ENCODE data around the gene ZNF426. TPM values are rescaled to one million over a fixed set of nuclear protein-coding genes. Genes with fewer than 3 reads are reported as not detected.

ZNF426 gene
- total and polyA plus RNA-seq, 2 of the 13 experiments (the other 11 are each of a cell fraction or from before 2014, with no cell fraction given) = 3.8 to 14.9 TPM

- TF ChIP-seq, protein P1, sequence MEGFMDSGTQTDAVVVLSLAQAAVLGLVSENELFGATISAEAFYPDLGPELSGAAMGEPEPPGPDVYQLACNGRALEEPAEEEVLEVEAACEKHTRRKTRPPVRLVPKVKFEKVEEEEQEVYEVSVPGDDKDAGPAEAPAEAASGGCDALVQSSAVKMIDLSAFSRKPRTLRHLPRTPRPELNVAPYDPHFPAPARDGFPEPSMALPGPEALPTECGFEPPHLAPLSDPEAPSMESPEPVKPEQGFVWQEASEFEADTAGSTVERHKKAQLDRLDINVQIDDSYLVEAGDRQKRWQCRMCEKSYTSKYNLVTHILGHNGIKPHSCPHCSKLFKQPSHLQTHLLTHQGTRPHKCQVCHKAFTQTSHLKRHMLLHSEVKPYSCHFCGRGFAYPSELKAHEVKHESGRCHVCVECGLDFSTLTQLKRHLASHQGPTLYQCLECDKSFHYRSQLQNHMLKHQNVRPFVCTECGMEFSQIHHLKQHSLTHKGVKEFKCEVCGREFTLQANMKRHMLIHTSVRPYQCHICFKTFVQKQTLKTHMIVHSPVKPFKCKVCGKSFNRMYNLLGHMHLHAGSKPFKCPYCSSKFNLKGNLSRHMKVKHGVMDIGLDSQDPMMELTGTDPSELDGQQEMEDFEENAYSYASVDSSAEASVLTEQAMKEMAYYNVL (CRISPR knock-in tag; IDR thresholded peaks at IDR 0.05; ENCODE audit: borderline replicate concordance) = no peak
- TF ChIP-seq TSC22D2 (CRISPR knock-in tag; IDR thresholded peaks at IDR 0.05; ENCODE audit: borderline replicate concordance) (no peak), KAT7 (CRISPR knock-in tag; IDR thresholded peaks at IDR 0.05; ENCODE audit: borderline replicate concordance) (no peak), FOSL2 (CRISPR knock-in tag; IDR thresholded peaks at IDR 0.05) (peak; percentile 43; the same call in 1 of the 2 replicates), FOXA3 (CRISPR knock-in tag; IDR thresholded peaks at IDR 0.05) (peak; percentile 78)
These were observed 31.8 kb upstream of the ZNF426 start (continued) for GRCh38 chr19:9570255-9570654.

GRCh38 chr19:9566729-9567128, 28.3 kb upstream of the ZNF426 start:
- H3K36me3 ChIP-seq (replicated peaks in 1 of 2; ENCODE audit: control insufficient read depth in 1 of 2, insufficient read depth in 2 of 2, low read length in 2 of 2) = peaks cover 17 to 50% of the 10 kb centered on the region in 2 experiments
- no peak overlapping the region for H3K27ac ChIP-seq (ENCODE audit: extremely low read length, insufficient read depth, low read length)
- no peak overlapping the region for H3K4me2 ChIP-seq (ENCODE audit: low read depth, low read length)
- POLR2A ChIA-PET = interaction anchor here (0.6 kb wide), 1 partner anchor 108 kb away, joined by 3 read pairs; the partner anchor contains the start of gene ZNF562
- no peak overlapping the region for H3K9ac ChIP-seq (ENCODE audit: insufficient read depth, low read depth, low read length)
- ATAC-seq (peak; percentile 30; the same call in 1 of the 3 replicates), DNase-seq (ENCODE audit: low spot score) (no peak), FAIRE-seq (no peak)
- 89% methylated on average over 1 of the region's 1 CpG for WGBS (ENCODE audit: low lambda C conversion rate)
- H4K20me1 ChIP-seq (ENCODE audit: insufficient read depth, low read length) = peaks cover 40% of the 10 kb centered on the region
- peaks cover 20% of the 10 kb centered on the region for H3K4me1 ChIP-seq (ENCODE audit: insufficient read depth, low read length)
- peaks cover 59% of the 10 kb centered on the region for H3K79me2 ChIP-seq (ENCODE audit: insufficient read depth, low read length)
- in situ Hi-C loops (cut with HindIII; ENCODE audit: extremely low pct_ligation_motif_present, low pct_unique_long_range_greater_than_20kb) = no loop called here
- H3K27me3 ChIP-seq (ENCODE audit: control insufficient read depth in 1 of 2, insufficient read depth in 2 of 2, low read length in 2 of 2) = no peaks in the 10 kb centered on the region
- intact Hi-C loops (cut with micrococcal nuclease; ENCODE audit: unreplicated experiment) = no loop called here
- BruUV-seq (replicated peaks) = no TSS peak
- H3K4me3 ChIP-seq (replicated peaks in 1 of 3; ENCODE audit: insufficient read depth in 1 of 3, low read depth in 2 of 3, low read length in 3 of 3) = no peak overlapping the region
- H3K9me3 ChIP-seq (ENCODE audit: low read length) = peaks cover 3% of the 10 kb centered on the region; the same call in 1 of the 2 replicates
- H2AFZ ChIP-seq (ENCODE audit: low read length) = no peak overlapping the region
- CTCF ChIA-PET (ENCODE audit: low intra/inter-chr PET ratio, low total read pairs) = no interaction called here
- TF ChIP-seq STAG1 (CRISPR knock-in tag; IDR thresholded peaks at IDR 0.05) = peak; percentile 37; the same call in 1 of the 2 replicates
- TF ChIP-seq RBM22 (optimal IDR thresholded peaks at IDR 0.05; ENCODE audit: low read length) = peak; percentile 74
- TF ChIP-seq, protein P2, sequence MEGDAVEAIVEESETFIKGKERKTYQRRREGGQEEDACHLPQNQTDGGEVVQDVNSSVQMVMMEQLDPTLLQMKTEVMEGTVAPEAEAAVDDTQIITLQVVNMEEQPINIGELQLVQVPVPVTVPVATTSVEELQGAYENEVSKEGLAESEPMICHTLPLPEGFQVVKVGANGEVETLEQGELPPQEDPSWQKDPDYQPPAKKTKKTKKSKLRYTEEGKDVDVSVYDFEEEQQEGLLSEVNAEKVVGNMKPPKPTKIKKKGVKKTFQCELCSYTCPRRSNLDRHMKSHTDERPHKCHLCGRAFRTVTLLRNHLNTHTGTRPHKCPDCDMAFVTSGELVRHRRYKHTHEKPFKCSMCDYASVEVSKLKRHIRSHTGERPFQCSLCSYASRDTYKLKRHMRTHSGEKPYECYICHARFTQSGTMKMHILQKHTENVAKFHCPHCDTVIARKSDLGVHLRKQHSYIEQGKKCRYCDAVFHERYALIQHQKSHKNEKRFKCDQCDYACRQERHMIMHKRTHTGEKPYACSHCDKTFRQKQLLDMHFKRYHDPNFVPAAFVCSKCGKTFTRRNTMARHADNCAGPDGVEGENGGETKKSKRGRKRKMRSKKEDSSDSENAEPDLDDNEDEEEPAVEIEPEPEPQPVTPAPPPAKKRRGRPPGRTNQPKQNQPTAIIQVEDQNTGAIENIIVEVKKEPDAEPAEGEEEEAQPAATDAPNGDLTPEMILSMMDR (CRISPR knock-in tag; IDR thresholded peaks at IDR 0.05) = peak; percentile 38
- no peak for TF ChIP-seq FOXA1 (IDR thresholded peaks at IDR 0.05)
- peak; percentile 31; the same call in 1 of the 2 replicates for TF ChIP-seq FOXA1 (CRISPR knock-in tag; IDR thresholded peaks at IDR 0.05)
- 0 out of 2 replicates have a peak, but pooled peaks have one; percentile 6 for TF ChIP-seq CEBPG (CRISPR knock-in tag; IDR thresholded peaks at IDR 0.05)
- no peak for TF ChIP-seq ZNF674 (CRISPR knock-in tag; IDR thresholded peaks at IDR 0.05; ENCODE audit: low read depth)
- TF ChIP-seq, protein P3, sequence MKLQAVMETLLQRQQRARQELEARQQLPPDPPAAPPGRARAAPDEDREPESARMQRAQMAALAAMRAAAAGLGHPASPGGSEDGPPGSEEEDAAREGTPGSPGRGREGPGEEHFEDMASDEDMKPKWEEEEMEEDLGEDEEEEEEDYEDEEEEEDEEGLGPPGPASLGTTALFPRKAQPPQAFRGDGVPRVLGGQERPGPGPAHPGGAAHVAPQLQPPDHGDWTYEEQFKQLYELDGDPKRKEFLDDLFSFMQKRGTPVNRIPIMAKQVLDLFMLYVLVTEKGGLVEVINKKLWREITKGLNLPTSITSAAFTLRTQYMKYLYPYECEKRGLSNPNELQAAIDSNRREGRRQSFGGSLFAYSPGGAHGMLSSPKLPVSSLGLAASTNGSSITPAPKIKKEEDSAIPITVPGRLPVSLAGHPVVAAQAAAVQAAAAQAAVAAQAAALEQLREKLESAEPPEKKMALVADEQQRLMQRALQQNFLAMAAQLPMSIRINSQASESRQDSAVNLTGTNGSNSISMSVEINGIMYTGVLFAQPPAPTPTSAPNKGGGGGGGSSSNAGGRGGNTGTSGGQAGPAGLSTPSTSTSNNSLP (IDR thresholded peaks at IDR 0.05; ENCODE audit: low read depth, low read length) = no peak
- no peak for TF ChIP-seq ZEB1 (IDR thresholded peaks at IDR 0.05; ENCODE audit: insufficient replicate concordance, low read depth)
